GM18909 (cell line): ENCODE data around the gene KDM4D.
"Not testable (repeated sequence)": the region's sequence is repeated elsewhere in the genome, so short reads cannot be mapped to it uniquely, and the experiment has no call there.

ENCODE experiments used
- ATAC-seq: cut with Tn5 transposase; IDR thresholded peaks from one replicate; pipeline ENCODE4 v1.9.1; 2021; ENCODE audit warnings: mild to moderate bottlenecking; ENCODE audit not compliant: unreplicated experiment, poor library complexity

KDM4D gene

GRCh38 chr11:95025594-95025993 is 52.1 kb downstream of the KDM4D start:
- ATAC-seq = not testable (repeated sequence)

DNA sequence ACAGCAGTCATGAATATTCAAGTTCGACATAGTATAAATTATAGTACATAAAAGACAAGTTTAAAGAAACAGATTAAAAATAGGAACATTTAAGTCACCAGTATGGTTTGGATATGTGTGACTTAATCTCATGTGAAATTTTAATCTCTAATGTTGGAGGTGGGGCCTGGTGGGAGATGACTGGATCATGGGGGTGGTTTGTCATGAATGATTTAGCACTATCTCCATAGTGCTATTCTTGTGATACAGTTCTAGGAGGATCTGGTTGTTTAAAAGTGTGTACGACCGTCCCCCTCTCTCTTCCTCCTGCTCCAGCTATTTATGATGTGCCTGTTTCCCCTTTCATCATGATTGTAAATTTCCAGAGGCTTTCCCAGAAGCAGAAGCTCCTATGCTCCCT is 54.8 kb downstream of the KDM4D start:
- no peak for ATAC-seq

- no peak for ATAC-seq
Measured at GRCh38 chr11:95033051-95033450, 59.5 kb downstream of the KDM4D start.

- ATAC-seq = no peak
Measured at GRCh38 chr11:95035316-95035715, 61.8 kb downstream of the KDM4D start.

DNA sequence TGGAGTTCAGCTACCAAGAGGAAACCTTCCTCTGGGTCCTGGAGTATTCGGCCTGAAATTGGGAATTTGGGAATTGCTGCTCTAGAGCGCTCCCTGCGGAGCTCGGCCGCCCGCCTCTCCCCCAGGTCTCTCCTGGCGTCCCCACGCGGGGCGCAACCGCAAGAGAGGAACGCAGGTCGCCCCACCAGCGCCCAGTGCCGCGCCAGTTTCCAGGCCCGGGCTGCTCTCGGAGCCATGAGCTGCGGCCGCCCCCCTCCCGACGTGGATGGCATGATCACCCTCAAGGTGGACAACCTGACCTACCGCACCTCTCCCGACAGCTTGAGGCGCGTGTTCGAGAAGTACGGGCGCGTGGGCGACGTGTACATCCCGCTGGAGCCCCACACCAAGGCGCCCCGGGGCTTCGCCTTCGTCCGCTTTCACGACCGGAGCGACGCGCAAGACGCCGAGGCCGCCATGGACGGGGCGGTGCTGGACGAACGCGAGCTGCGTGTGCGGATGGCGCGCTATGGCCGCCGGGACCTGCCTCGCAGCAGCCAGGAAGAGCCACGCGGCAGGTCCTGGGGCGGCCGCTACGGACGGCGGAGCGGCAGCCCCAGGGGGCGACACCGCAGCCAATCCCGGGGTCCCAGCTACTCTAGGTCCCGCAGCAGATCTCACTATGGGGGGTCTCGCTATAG is 64.0 kb downstream of the KDM4D start:
- ATAC-seq = not testable (repeated sequence)

- ATAC-seq = no peak
Measured at GRCh38 chr11:95042239-95042638, 68.7 kb downstream of the KDM4D start.

DNA sequence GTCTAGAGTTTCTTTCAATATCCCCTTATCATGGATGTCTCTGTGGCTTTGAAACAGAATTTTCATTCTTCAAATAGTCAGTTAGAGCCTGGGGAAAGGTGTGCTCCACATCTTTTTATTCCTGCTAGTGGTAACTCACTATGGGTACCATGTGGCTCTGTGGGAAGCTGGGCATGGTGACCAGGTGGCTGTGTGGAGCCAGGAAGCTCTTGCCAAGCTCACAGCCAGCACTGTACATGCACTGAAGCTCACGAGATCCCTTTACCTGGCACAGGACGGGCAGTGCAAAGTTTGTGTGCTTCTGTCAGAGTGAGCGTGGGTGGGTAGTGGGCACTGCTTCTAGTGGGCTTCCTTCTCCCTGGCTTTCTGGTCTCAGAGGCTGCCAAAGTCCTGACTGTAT is 69.4 kb downstream of the KDM4D start:
- no peak for ATAC-seq

- no peak for ATAC-seq
Measured at GRCh38 chr11:95044010-95044409, 70.5 kb downstream of the KDM4D start.

- no peak for ATAC-seq
Measured at GRCh38 chr11:95045812-95046211, 72.3 kb downstream of the KDM4D start.
